ENCODE data around the gene STIP1. TPM values are rescaled to one million over a fixed set of nuclear protein-coding genes. Genes with fewer than 3 reads are reported as not detected.

STIP1 gene
- total and polyA plus RNA-seq, 9 of the 15 experiments (the other 6 are each of a cell fraction or from before 2014, with no cell fraction given) = 58.1 to 465 (median 346) TPM

DNA sequence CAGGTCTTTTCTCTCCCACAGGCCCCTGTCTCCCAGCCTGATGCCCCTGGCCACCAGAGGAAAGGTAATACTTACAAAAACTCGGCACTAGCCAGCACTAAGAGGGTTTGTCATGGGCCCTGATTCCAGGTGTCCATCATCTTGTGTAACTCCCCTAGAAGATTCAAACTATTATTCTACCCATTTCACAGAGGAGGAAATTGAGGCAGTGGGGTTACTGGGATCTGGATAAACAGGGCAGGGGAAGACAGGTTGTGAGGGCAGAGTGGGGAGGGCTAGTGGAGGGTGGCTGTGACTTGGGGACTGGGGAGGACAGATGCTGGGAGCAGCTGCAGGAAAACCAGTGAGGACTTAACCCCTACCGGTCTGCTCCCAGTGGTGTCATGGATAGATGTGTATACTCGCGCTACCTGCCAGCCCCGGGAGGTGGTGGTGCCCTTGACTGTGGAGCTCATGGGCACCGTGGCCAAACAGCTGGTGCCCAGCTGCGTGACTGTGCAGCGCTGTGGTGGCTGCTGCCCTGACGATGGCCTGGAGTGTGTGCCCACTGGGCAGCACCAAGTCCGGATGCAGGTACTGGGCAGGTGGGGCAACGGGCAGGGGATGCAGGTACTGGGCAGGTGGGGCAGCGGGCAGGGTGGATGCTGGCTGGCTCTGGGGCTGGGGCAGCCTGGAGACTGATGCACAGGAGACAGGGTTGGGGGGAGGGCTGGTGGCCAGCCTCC lies 49.6 kb downstream of the STIP1 start (continued):
- TF ChIP-seq ZNF121 (CRISPR knock-in tag; conservative IDR thresholded peaks at IDR 0.05) (peak; percentile 59), HMG20B (CRISPR knock-in tag; IDR thresholded peaks at IDR 0.05) (no peak), RBM25 (IDR thresholded peaks at IDR 0.05; ENCODE audit: low read depth, low read length, severe bottlenecking) (peak; percentile 93), ZNF551 (CRISPR knock-in tag; IDR thresholded peaks at IDR 0.05) (no peak), SMARCC2 (IDR thresholded peaks at IDR 0.05; ENCODE audit: low read depth) (no peak), ZSCAN29 (IDR thresholded peaks at IDR 0.05) (no peak), MAZ (CRISPR knock-in tag; conservative IDR thresholded peaks at IDR 0.05 in 1 of 2, IDR thresholded peaks at IDR 0.05 in 1 of 2) (no peak), ZFP91 (CRISPR knock-in tag; IDR thresholded peaks at IDR 0.05) (no peak), PCBP1 (IDR thresholded peaks at IDR 0.05; ENCODE audit: low read depth, low read length, poor library complexity, severe bottlenecking) (no peak), ZSCAN32 (CRISPR knock-in tag; IDR thresholded peaks at IDR 0.05) (no peak), IRF1 (CRISPR knock-in tag; IDR thresholded peaks at IDR 0.05; ENCODE audit: borderline replicate concordance) (no peak), SMARCA5 (IDR thresholded peaks at IDR 0.05) (peak; percentile 87), BCOR (IDR thresholded peaks at IDR 0.05) (peak; percentile 96), ZHX1 (conservative IDR thresholded peaks at IDR 0.05; ENCODE audit: low read length) (no peak), PHF21A (IDR thresholded peaks at IDR 0.05; ENCODE audit: borderline replicate concordance, low read depth) (no peak), ZNF41 (CRISPR knock-in tag; conservative IDR thresholded peaks at IDR 0.05) (no peak), CCAR2 (IDR thresholded peaks at IDR 0.05; ENCODE audit: low read depth, low read length) (no peak), SAFB2 (IDR thresholded peaks at IDR 0.05; ENCODE audit: borderline replicate concordance, low read depth, low read length, severe bottlenecking) (no peak), CREB1 (IDR thresholded peaks at IDR 0.05) (no peak), CREB1 (CRISPR knock-in tag; IDR thresholded peaks at IDR 0.05) (no peak)
- TF ChIP-seq, protein P1, sequence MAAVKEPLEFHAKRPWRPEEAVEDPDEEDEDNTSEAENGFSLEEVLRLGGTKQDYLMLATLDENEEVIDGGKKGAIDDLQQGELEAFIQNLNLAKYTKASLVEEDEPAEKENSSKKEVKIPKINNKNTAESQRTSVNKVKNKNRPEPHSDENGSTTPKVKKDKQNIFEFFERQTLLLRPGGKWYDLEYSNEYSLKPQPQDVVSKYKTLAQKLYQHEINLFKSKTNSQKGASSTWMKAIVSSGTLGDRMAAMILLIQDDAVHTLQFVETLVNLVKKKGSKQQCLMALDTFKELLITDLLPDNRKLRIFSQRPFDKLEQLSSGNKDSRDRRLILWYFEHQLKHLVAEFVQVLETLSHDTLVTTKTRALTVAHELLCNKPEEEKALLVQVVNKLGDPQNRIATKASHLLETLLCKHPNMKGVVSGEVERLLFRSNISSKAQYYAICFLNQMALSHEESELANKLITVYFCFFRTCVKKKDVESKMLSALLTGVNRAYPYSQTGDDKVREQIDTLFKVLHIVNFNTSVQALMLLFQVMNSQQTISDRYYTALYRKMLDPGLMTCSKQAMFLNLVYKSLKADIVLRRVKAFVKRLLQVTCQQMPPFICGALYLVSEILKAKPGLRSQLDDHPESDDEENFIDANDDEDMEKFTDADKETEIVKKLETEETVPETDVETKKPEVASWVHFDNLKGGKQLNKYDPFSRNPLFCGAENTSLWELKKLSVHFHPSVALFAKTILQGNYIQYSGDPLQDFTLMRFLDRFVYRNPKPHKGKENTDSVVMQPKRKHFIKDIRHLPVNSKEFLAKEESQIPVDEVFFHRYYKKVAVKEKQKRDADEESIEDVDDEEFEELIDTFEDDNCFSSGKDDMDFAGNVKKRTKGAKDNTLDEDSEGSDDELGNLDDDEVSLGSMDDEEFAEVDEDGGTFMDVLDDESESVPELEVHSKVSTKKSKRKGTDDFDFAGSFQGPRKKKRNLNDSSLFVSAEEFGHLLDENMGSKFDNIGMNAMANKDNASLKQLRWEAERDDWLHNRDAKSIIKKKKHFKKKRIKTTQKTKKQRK (IDR thresholded peaks at IDR 0.05; ENCODE audit: borderline replicate concordance, low read depth, low read length) = no peak
